ENCODE results near the gene PKHD1.

PKHD1 gene

DNA sequence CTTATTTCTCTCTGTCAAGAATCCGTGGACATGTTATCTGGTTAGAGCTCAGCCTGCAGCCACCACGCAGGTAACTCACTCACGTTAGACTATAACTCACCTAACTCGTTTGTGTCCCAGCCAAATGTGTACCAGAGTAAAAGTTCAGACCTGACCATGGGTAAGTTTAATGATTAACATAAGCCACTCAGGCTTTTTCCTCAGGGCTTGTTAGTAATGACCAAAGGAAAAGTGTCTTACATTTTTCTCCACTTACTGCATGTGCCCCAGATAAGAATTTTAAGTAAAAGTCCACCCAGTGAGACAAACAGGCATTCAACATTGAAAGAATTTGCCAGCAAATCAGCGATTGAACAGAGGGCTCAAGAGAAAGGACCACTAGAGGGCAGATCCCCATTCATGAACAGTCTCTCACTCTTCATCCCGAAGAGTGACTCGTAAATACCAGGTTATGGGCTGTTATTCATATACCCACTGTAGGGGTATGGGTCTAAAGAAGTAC, at the start of gene PKHD1:
Gene PKHD1 (minus strand): TSS at position 116 of the 502 bp plus-strand sequence. CDS start 2,680 bp downstream, outside the sequence.
- no peak for DNase-seq (ENCODE audit: low spot score)

DNA sequence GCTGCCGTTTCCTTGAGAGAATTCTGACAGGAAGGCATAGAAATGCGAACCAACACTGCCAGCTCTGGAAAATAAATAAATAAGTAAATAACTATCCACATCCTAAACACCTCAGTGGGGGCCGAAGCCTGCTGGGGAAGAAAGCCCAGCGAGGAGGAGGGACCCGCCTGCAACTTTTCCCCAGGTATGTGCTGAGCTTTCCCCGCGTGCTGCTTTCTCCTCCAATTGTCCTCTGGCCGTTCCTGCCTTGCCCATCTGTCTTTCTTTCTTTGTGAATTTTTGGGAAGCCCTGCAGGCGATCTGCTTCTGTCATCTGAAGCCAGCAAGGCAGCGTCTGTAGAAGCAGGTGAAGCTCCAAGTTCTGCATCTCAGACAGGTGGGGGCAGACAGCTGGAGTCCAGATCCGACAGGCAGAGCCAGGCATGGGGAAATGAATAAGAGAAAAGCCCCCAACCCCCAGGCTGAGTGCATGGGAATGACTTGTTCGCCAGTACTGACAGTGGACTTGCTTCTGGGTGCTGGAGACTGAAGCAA, 49.6 kb upstream of the PKHD1 start:
- DNase-seq (ENCODE audit: low spot score): no peak

GRCh38 chr6:52136055-52136454, 48.6 kb upstream of the PKHD1 start:
- DNase-seq (ENCODE audit: low spot score): no peak

GRCh38 chr6:52135217-52135616, 47.8 kb upstream of the PKHD1 start:
- no peak for DNase-seq (ENCODE audit: low spot score)

DNA sequence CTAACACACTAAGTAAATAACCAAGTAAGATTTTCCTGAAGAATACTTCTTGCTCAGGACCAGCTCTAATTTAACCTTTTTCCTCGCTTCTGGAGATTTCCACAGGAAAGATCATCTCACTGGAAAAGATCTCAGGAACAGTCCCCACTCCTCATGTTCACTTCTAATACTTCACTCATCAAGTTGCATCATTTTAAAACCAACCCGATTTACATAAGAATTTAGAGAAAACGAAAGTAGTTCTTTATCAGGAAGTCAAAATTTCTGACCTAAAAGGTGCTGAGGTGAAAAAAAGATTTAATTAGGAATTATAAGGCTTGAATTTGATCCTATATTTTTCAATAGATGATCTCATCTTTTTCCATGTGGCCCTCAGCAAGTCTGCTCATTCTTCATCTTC, 46.6 kb upstream of the PKHD1 start:
- no peak for DNase-seq (ENCODE audit: low spot score)

GRCh38 chr6:52133324-52133723, 45.9 kb upstream of the PKHD1 start:
- DNase-seq (ENCODE audit: low spot score): no peak

GRCh38 chr6:52132292-52132691, 44.9 kb upstream of the PKHD1 start:
- DNase-seq (ENCODE audit: low spot score): no peak

DNA sequence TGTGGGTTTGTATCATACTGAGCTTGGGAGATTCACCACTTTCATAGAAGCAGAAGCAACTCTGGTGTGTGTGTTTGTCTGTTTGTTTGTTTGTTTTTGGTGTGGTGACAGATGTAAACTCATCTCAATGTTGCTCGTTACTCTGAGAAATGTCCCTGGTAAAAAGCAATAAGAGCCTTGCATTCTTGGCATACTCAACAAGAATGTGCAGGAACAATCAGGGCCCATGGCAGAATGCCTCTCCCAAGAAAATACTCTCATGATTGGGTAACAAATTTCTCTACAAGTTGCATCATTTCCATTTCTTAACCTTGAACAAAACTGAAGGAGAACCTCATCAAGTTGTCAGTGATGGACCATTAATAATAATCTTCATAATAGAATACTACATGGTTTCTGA, 43.0 kb upstream of the PKHD1 start:
- DNase-seq (ENCODE audit: low spot score): no peak

DNA sequence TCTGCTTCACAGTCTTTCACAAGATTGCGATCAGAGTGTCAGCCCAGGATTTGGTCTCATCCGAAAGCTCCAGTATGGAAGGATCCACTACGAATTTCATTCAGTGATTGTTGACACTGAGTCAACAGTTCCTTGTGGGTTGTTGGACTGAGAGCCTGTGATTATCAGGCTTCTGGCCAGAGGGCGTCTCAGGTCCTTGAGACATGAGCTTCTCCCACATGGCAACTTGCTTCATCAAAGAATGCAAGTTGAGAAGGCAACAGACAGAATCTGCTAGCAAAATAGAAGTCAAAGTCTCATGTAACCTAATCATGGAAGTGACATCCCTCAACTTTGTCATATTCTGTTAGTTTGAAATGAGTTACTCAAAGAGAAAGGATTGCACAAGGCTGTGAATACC, 40.5 kb upstream of the PKHD1 start:
- DNase-seq (ENCODE audit: low spot score): no peak

- DNase-seq (ENCODE audit: low spot score): no peak
Measured at GRCh38 chr6:52126231-52126630, 38.8 kb upstream of the PKHD1 start.

DNA sequence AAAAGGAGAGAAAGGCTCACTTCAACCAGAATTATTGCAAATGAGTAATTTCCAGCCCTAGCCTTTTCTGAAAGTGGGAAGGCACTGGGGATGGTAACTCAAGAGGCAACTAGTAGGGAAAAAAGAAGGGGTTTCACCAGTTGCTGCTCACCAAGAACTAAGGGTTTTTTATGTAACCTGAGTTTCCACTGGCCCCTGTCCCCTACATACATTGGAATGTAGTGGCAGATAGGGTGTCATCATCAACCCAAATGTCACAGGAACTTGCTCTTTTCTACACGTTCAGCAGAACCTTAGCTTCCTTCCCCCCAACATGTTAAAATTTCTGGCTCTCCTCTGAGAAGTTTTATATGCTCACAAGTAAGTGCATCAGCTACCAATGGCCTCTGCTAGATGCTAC, 38.2 kb upstream of the PKHD1 start:
- DNase-seq (ENCODE audit: low spot score): no peak

DNA sequence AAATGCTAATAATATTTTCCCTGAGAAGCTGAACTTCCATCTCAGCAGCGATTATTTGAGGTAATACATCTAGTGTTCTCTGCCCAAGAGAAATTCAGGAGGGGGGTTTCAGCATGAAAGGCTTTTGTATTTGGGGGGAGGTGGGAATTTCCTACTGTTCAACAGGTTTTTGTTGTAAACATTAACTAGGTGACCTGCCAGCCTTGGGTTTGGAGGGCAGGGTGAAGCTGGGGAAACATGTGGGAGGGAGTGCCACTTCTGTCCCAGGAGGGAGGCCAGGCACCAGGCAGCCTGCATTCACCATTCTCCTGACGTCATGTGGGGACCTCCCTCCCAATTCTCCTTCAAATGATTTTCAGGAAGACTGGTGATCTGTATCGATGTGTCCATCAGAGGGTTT, 37.7 kb upstream of the PKHD1 start:
- DNase-seq (ENCODE audit: low spot score): no peak

GRCh38 chr6:52124126-52125121, 37.0 kb upstream of the PKHD1 start:
- no peak for DNase-seq (ENCODE audit: low spot score)

GRCh38 chr6:52123251-52123650, 35.8 kb upstream of the PKHD1 start:
- DNase-seq (ENCODE audit: low spot score): no peak

DNA sequence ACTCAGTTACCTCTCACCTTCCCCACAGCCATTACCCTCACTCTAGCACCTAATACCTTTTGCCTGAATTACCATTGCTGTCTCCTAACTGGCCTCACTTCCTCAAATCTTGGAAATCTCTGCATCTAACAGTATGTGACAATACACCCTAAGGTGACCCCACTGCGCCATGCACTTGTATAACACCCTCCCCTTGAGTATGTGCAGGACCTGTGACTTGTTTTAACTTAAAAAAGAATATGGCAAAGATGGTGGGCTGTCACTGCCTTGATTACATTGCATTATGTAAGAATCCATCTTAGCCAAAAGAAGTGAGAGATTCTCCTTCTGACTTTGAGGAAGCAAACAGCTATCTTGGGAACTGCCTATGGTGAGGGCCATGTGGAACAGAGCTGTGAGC, 29.9 kb upstream of the PKHD1 start:
- DNase-seq (ENCODE audit: low spot score): no peak

DNA sequence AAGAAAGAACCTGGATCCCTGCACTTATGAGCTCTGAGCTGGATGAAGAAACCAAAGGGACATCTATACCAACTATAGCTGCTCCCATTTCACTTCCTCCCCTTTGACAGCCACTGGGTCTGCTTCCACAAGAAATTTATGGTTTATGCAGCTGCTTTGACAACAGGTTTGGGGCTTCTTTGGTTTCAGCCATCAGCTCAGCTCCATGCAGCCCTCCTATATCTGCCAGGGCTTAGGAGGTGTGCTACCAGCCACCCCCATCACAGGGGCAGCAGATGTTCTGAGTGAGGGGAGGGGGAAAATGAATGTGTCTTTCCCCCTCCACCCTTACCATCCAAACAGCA, 29.2 kb upstream of the PKHD1 start:
- no peak for DNase-seq (ENCODE audit: low spot score)

GRCh38 chr6:52115891-52116604, 28.6 kb upstream of the PKHD1 start:
- DNase-seq (ENCODE audit: low spot score): no peak

- no peak for DNase-seq (ENCODE audit: low spot score)
Measured at GRCh38 chr6:52115145-52115741, 27.8 kb upstream of the PKHD1 start.

GRCh38 chr6:52109171-52109571, 21.8 kb upstream of the PKHD1 start:
- no peak for DNase-seq (ENCODE audit: low spot score)

- DNase-seq (ENCODE audit: low spot score): no peak
Measured at GRCh38 chr6:52108128-52108527, 20.7 kb upstream of the PKHD1 start.

GRCh38 chr6:52106994-52107393, 19.6 kb upstream of the PKHD1 start:
- DNase-seq (ENCODE audit: low spot score): no peak

GRCh38 chr6:52104979-52105378, 17.6 kb upstream of the PKHD1 start:
- DNase-seq (ENCODE audit: low spot score): no peak
